Neural cell (in vitro differentiated cells): ENCODE measurements around the gene DOCK4. TPM values are rescaled to one million over a fixed set of nuclear protein-coding genes. Genes with fewer than 3 reads are reported as not detected.

Experiments used
- H2AFZ ChIP-seq: fragments of 200-600, 300-800 bp; sonication (generic), shearing (Covaris generic); 2 replicates; pipeline ENCODE4 v1.6.0; 2014; ENCODE audit warnings: low read depth, mild to moderate bottlenecking, antibody characterized with exemption, low read length, moderate library complexity
- H3F3A ChIP-seq: fragments of 200-600 bp; shearing (Covaris generic); 2 replicates; pipeline ENCODE4 v1.6.1; 2016; ENCODE audit warnings: mild to moderate bottlenecking, moderate library complexity, mixed read lengths, antibody characterized with exemption, low read length; ENCODE audit not compliant: insufficient read depth, poor library complexity, severe bottlenecking
- H3K27ac ChIP-seq: fragments of 200-600, 300-800 bp; sonication (generic), shearing (Covaris generic); 2 replicates; pipeline ENCODE4 v1.5.1; 2014; ENCODE audit warnings: mild to moderate bottlenecking, low read length, moderate library complexity
- H3K27me3 ChIP-seq: fragments of 300-800, 200-600 bp; sonication (generic), shearing (Covaris generic); 2 replicates; pipeline ENCODE4 v1.6.0; 2014; ENCODE audit warnings: mild to moderate bottlenecking, low read depth, low read length, moderate library complexity; ENCODE audit not compliant: insufficient read depth
- H3K36me3 ChIP-seq: fragments of 300-800, 200-600 bp; sonication (generic), shearing (Covaris generic); 2 replicates; pipeline ENCODE4 v1.5.1; 2014; ENCODE audit warnings: mild to moderate bottlenecking, antibody characterized with exemption, low read length, moderate library complexity; ENCODE audit not compliant: insufficient read depth
- H3K4me2 ChIP-seq: fragments of 300-800, 200-600 bp; sonication (generic), shearing (Covaris generic); 2 replicates; pipeline ENCODE4 v1.6.0; 2014; ENCODE audit warnings: mild to moderate bottlenecking, low read length
- H3K4me3 ChIP-seq: fragments of 300-800, 200-600 bp; sonication (generic), shearing (Covaris generic); 2 replicates; pipeline ENCODE4 v1.5.1; 2014; ENCODE audit warnings: mild to moderate bottlenecking, low read length, moderate library complexity
- H3K79me2 ChIP-seq: fragments of 200-600 bp; shearing (Covaris generic); replicated peaks from 2 replicates; pipeline ENCODE4 v1.6.0; 2014; ENCODE audit warnings: mild to moderate bottlenecking, low read length, moderate library complexity; ENCODE audit not compliant: insufficient read depth
- H3K9ac ChIP-seq: fragments of 300-800, 200-600 bp; sonication (generic), shearing (Covaris generic); 2 replicates; pipeline ENCODE4 v1.6.1; 2016; ENCODE audit warnings: mild to moderate bottlenecking, low read length, mixed read lengths
- H3K9me2 ChIP-seq: fragments of 200-600 bp; shearing (Covaris generic); 2 replicates; pipeline ENCODE4 v1.6.1; 2016; ENCODE audit warnings: mild to moderate bottlenecking, low read length, mixed read lengths; ENCODE audit not compliant: insufficient read depth
- H3K9me3 ChIP-seq: fragments of 200-600, 300-800 bp; sonication (generic), shearing (Covaris generic); 2 replicates; pipeline ENCODE4 v1.6.1; 2016; ENCODE audit warnings: mild to moderate bottlenecking, mixed run types, low read length, moderate library complexity, mixed read lengths
- H4K20me1 ChIP-seq: fragments of 200-600 bp; shearing (Covaris generic); 2 replicates; pipeline ENCODE4 v1.6.1; 2016; ENCODE audit warnings: mild to moderate bottlenecking, mixed run types; ENCODE audit not compliant: insufficient read depth
- CTCF ChIP-seq: fragments of 450-650 bp; IDR thresholded peaks from 2 replicates; pipeline ENCODE4 v1.5.1; 2014; ENCODE audit warnings: antibody characterized with exemption, mild to moderate bottlenecking, moderate library complexity; ENCODE audit not compliant: poor library complexity, severe bottlenecking
- EP300 ChIP-seq: fragments of 450-650 bp; conservative IDR thresholded peaks from 2 replicates; pipeline ENCODE4 v1.6.1; 2014; ENCODE audit warnings: antibody characterized with exemption, mild to moderate bottlenecking, moderate library complexity; ENCODE audit not compliant: poor library complexity, severe bottlenecking
- EZH2 ChIP-seq: fragments of 200-600, 300-800 bp; shearing (Covaris generic), sonication (generic); IDR thresholded peaks from 2 replicates; pipeline ENCODE4 v1.6.1; 2014; ENCODE audit warnings: antibody characterized with exemption, low read length, borderline replicate concordance, mild to moderate bottlenecking; ENCODE audit not compliant: insufficient read depth, poor library complexity, severe bottlenecking
- MXI1 ChIP-seq: fragments of 450-650 bp; conservative IDR thresholded peaks from 2 replicates; pipeline ENCODE4 v1.6.1; 2014; ENCODE audit warnings: antibody characterized with exemption, mild to moderate bottlenecking; ENCODE audit not compliant: poor library complexity, severe bottlenecking
- POLR2AphosphoS5 ChIP-seq: IDR thresholded peaks from 2 replicates; pipeline ENCODE4 v1.6.1; 2012
- RAD21 ChIP-seq: fragments of 450-650 bp; conservative IDR thresholded peaks from 2 replicates; pipeline ENCODE4 v1.6.1; 2014; ENCODE audit warnings: antibody characterized with exemption, mild to moderate bottlenecking, moderate library complexity
- REST ChIP-seq: IDR thresholded peaks from 2 replicates; pipeline ENCODE4 v1.6.1; 2012; ENCODE audit warnings: borderline replicate concordance
- SMC3 ChIP-seq: fragments of 450-650 bp; conservative IDR thresholded peaks from 2 replicates; pipeline ENCODE4 v1.6.1; 2014; ENCODE audit warnings: antibody characterized with exemption, mild to moderate bottlenecking, moderate library complexity; ENCODE audit not compliant: poor library complexity
- TAF1 ChIP-seq: IDR thresholded peaks from 2 replicates; pipeline ENCODE4 v1.6.1; 2012; ENCODE audit warnings: low read depth
- polyA plus RNA-seq: library from polyadenylated mRNA; depleted of rRNA; stranded (reverse); fragments of >200 nt; gene quantifications from 2 replicates; pipeline ENCODE4 v1.2.3, GENCODE V29; 2014

DOCK4 gene
- polyA plus RNA-seq, 1 donor from 2014 or later, result 28.1 TPM

- Histone ChIP-seq H3K4me3 (no peak overlapping the region), H3K79me2 (no peaks in the 10 kb centered on the region), H3F3A (no peaks in the 10 kb centered on the region), H3K27me3 (no peaks in the 10 kb centered on the region), H4K20me1 (no peaks in the 10 kb centered on the region), H3K9me3 (no peaks in the 10 kb centered on the region), H3K27ac (no peak overlapping the region), H3K9ac (no peak overlapping the region), H3K36me3 (no peaks in the 10 kb centered on the region), H3K9me2 (no peaks in the 10 kb centered on the region), H2AFZ (no peak overlapping the region), H3K4me2 (no peak overlapping the region)
- TF ChIP-seq REST (no peak), CTCF (no peak), EZH2 (no peak), MXI1 (no peak), EP300 (no peak), POLR2AphosphoS5 (no peak), RAD21 (no peak), TAF1 (no peak), SMC3 (no peak)
Observed at GRCh38 chr7:112140600-112140999, 65.6 kb downstream of the DOCK4 start.

- H3K4me2 ChIP-seq, result no peak overlapping the region
- no peaks in the 10 kb centered on the region for H3K27me3 ChIP-seq
- no peak overlapping the region for H2AFZ ChIP-seq
- no peak overlapping the region for H3K9ac ChIP-seq
- H3K36me3 ChIP-seq, result no peaks in the 10 kb centered on the region
- H3K9me3 ChIP-seq, result no peaks in the 10 kb centered on the region
- no peaks in the 10 kb centered on the region for H3F3A ChIP-seq
- no peaks in the 10 kb centered on the region for H4K20me1 ChIP-seq
- no peak for TF ChIP-seq TAF1
- TF ChIP-seq SMC3, result no peak
- no peak for TF ChIP-seq RAD21
- no peak for TF ChIP-seq POLR2AphosphoS5
- TF ChIP-seq MXI1, result no peak
- TF ChIP-seq EZH2, result no peak
- TF ChIP-seq EP300, result no peak
- no peak for TF ChIP-seq CTCF
- TF ChIP-seq REST, result no peak
- no peaks in the 10 kb centered on the region for H3K79me2 ChIP-seq
- no peak overlapping the region for H3K4me3 ChIP-seq
- no peaks in the 10 kb centered on the region for H3K9me2 ChIP-seq
- H3K27ac ChIP-seq, result no peak overlapping the region
Observed at GRCh38 chr7:112138938-112139337, 67.3 kb downstream of the DOCK4 start.
